Thyroid gland (tissue), 4 donors: ENCODE data around the gene BET1L. TPM values are rescaled to one million over a fixed set of nuclear protein-coding genes. Genes with fewer than 3 reads are reported as not detected.

Source experiments
- DNase-seq, 2 donors: peaks; one replicate each; pipeline ENCODE4 v3.0.0-alpha.2; 2019
- H3K27ac ChIP-seq, 3 donors: fragments of 200-600 bp; sonication (generic); 1 replicate in 2 of 3; 2 replicates in 1 of 3; pipeline ENCODE4 v1.5.1; 2016 to 2019; ENCODE audit warnings: mild to moderate bottlenecking in 1 of 3, moderate library complexity in 1 of 3
- H3K27me3 ChIP-seq: fragments of 200-600 bp; sonication (generic); one replicate; pipeline ENCODE4 v1.5.1; 2019
- H3K36me3 ChIP-seq, 2 donors: fragments of 200-600 bp; sonication (generic); one replicate each; pipeline ENCODE4 v1.5.1; 2016 to 2019
- H3K4me1 ChIP-seq, 2 donors: fragments of 200-600 bp; sonication (generic); one replicate each; pipeline ENCODE4 v1.5.1; 2017 to 2019
- H3K4me3 ChIP-seq, 3 donors: fragments of 200-600 bp; sonication (generic); replicated peaks in 1 of 3; 1 replicate in 2 of 3; 2 replicates in 1 of 3; pipeline ENCODE4 v1.5.1; 2016; ENCODE audit warnings: mild to moderate bottlenecking in 1 of 3
- H3K9me3 ChIP-seq: fragments of 200-600 bp; sonication (generic); one replicate; pipeline ENCODE4 v1.5.1; 2017
- POLR2A ChIP-seq, 2 donors: fragments of 450-650 bp; IDR thresholded peaks; one replicate each; pipeline ENCODE4 v1.6.1; 2017; ENCODE audit warnings: antibody characterized with exemption in 2 of 2, mild to moderate bottlenecking in 2 of 2, moderate library complexity in 1 of 2
- WGBS, 2 donors: methylation state at CpG; one replicate each; pipeline ENCODE4 v1.1.5; 2017; 5-methylcytosine and 5-hydroxymethylcytosine counted together
- intact Hi-C: fragments of 100-400 bp; cut with DNase I; formaldehyde crosslinking; loops from one replicate; pipeline ENCODE4 v1.15.1; 2023
- total RNA-seq, 4 donors: library from RNA; depleted of rRNA; stranded (reverse); fragments of >200 nt; gene quantifications; one replicate each; pipeline ENCODE4 v1.2.3, GENCODE V29; 2016
- TF ChIP-seq, protein P1 (sequence below), 6 experiments: fragments of 200-600 bp in 3 of 6; fragments of 450-650 bp in 3 of 6; sonication (generic) in 3 of 6; IDR thresholded peaks; one replicate each; pipeline ENCODE4 v1.5.1; 2016 to 2019; ENCODE audit warnings: antibody characterized with exemption in 6 of 6, mild to moderate bottlenecking in 2 of 6, inconsistent platforms in 1 of 6, moderate library complexity in 1 of 6

Gene BET1L
- total RNA-seq, 4 donors from 2014 or later: 22.2 to 39.5 (median 33.8) TPM

DNA sequence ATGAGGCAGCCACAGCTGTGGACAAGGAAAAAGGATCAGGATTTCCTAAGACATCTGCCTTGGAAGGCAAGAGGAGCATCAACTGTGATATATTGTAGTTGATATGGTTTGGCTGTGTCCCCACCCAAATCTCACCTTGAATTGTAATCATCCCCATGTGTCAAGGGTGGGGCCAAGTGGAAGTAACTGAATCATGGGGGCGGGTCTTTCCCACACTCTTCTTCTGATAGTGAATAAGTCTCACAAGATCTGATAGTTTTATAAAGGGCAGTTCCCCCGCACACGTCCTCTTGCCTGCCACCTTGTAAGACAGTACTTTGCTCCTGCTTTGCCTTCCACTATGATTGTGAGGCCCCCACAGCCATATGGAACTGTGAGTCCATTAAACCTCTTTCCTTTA lies 10.5 kb upstream of the BET1L start:
- Histone ChIP-seq H3K36me3 (peaks cover 28 to 30% of the 10 kb centered on the region in 2 donors), H3K27ac (no peak overlapping the region), H3K27me3 (no peaks in the 10 kb centered on the region), H3K4me1 (no peaks in the 10 kb centered on the region), H3K4me3 (no peak overlapping the region), H3K9me3 (no peaks in the 10 kb centered on the region)
- WGBS, 2 donors: 92 to 99% methylated on average over 3 of the region's 3 CpGs
- DNase-seq: no peak
- TF ChIP-seq, protein P1, sequence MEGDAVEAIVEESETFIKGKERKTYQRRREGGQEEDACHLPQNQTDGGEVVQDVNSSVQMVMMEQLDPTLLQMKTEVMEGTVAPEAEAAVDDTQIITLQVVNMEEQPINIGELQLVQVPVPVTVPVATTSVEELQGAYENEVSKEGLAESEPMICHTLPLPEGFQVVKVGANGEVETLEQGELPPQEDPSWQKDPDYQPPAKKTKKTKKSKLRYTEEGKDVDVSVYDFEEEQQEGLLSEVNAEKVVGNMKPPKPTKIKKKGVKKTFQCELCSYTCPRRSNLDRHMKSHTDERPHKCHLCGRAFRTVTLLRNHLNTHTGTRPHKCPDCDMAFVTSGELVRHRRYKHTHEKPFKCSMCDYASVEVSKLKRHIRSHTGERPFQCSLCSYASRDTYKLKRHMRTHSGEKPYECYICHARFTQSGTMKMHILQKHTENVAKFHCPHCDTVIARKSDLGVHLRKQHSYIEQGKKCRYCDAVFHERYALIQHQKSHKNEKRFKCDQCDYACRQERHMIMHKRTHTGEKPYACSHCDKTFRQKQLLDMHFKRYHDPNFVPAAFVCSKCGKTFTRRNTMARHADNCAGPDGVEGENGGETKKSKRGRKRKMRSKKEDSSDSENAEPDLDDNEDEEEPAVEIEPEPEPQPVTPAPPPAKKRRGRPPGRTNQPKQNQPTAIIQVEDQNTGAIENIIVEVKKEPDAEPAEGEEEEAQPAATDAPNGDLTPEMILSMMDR (IDR thresholded peaks at IDR 0.05): no peak
- intact Hi-C loops: no loop called here

DNA sequence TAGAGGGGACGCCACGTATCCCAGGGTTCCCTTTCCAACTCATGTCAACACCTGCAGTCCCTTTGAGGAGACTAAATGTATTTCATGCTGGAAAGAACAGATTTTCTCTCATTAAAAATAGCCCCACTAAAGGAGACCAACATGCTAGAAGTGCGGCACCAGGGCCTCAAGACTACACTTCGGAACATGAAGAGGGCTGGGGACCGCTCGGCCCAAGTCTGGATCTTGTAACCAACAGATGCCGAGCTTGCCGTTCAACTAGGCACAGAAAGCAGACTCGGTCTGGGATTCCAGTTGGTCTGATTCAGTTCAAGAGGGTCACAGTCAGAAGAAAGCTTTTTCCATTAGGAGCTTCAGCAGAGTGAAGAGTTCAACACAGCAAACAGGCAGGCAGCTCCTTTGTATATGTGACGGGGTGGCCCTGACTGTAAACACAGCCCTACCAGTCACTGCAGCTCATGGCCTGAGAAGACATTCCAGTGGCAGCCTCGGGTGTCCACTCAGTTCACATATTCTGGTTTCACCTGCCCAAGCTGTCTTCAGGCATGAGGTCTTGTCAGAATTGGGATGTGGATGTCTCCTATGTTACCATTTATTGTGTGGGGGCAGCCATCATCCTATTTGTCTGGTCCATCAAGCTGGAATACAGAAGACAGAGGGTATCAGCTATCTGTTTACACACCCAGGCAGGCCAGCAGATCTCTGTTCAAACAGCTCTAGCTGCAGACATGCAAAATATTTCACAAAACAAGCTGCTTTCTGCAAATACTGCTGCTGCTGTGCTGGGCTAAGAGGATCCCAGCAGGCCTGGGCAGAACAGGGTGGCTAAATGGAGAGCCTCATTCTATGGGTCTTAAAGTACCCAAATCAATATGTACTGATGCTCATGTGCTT lies 9.1 kb upstream of the BET1L start:
- 84 to 85% methylated on average over 11 of the region's 11 CpGs for WGBS, 2 donors
- H3K4me1 ChIP-seq: no peaks in the 10 kb centered on the region
- TF ChIP-seq, protein P1 (IDR thresholded peaks at IDR 0.05): no peak
- TF ChIP-seq POLR2A (IDR thresholded peaks at IDR 0.05): no peak
- H3K27me3 ChIP-seq: no peaks in the 10 kb centered on the region
- H3K36me3 ChIP-seq: peaks cover 39 to 41% of the 10 kb centered on the region in 2 donors
- no peaks in the 10 kb centered on the region for H3K9me3 ChIP-seq
- H3K4me3 ChIP-seq: no peak overlapping the region
- intact Hi-C loops: no loop called here
- H3K27ac ChIP-seq: no peak overlapping the region
- DNase-seq: no peak

DNA sequence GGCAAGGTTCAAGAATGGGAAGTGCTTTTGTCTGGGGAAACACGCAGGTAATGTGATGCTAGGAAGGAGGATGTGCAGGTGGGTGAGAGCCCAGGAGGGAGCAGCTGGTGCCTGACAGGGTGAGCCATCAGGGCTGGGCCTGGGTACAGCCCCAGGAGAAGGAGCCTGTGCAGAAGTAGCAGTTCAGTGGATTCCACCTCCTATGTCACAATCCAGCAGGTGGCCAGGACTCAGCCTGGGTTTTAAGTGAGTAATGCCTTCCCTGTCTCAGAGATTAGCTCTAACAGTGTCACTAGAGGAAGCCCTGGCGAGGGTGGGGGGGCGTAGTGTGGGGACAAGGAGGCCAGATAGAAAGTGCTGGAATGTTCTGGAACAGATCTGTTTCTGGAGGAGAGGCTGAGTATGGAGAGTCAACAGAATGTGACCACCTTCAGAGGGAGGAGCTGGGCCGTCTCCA lies 8.4 kb upstream of the BET1L start:
- no peak overlapping the region for H3K27ac ChIP-seq
- H3K4me3 ChIP-seq: no peak overlapping the region
- intact Hi-C loops: no loop called here
- H3K9me3 ChIP-seq: no peaks in the 10 kb centered on the region
- no peaks in the 10 kb centered on the region for H3K27me3 ChIP-seq
- 80 to 83% methylated on average over 4 of the region's 4 CpGs for WGBS, 2 donors
- no peak for TF ChIP-seq POLR2A (IDR thresholded peaks at IDR 0.05)
- TF ChIP-seq, protein P1 (IDR thresholded peaks at IDR 0.05): no peak
- peaks cover 43 to 48% of the 10 kb centered on the region in 2 donors for H3K36me3 ChIP-seq
- peaks cover 0 to under 1% of the 10 kb centered on the region in 2 donors for H3K4me1 ChIP-seq
- no peak for DNase-seq

DNA sequence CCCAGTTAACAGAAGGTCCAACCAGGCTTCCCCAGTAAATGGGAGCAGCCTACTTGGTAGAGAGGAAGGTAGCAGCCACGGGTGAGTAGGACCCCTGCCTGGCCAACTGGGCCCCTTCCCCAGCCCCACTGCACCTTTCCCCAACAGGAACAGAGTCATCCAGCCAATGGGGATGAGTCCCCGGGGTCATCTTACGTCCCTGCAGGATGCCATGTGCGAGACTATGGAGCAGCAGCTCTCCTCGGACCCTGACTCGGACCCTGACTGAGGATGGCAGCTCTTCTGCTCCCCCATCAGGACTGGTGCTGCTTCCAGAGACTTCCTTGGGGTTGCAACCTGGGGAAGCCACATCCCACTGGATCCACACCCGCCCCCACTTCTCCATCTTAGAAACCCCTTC lies 6.9 kb upstream of the BET1L start:
- WGBS, 2 donors: 89 to 91% methylated on average over 6 to 7 of the region's 7 CpGs
- DNase-seq: no peak
- peaks cover 49 to 55% of the 10 kb centered on the region in 2 donors for H3K36me3 ChIP-seq

More for the DNA sequence above, 6.9 kb upstream of the BET1L start:
- intact Hi-C loops: no loop called here
- no peaks in the 10 kb centered on the region for H3K9me3 ChIP-seq
- H3K4me1 ChIP-seq: peaks cover 12 to 16% of the 10 kb centered on the region in 2 donors
- no peak overlapping the region for H3K27ac ChIP-seq
- no peak for TF ChIP-seq POLR2A (IDR thresholded peaks at IDR 0.05)
- TF ChIP-seq, protein P1 (IDR thresholded peaks at IDR 0.05): no peak
- H3K4me3 ChIP-seq: no peak overlapping the region
- no peaks in the 10 kb centered on the region for H3K27me3 ChIP-seq
